Spleen (tissue), 11 donors: ENCODE data around the gene TEKT3. TPM values are rescaled to one million over a fixed set of nuclear protein-coding genes. Genes with fewer than 3 reads are reported as not detected.

ENCODE experiments used
- DNase-seq: peaks from one replicate; pipeline ENCODE4 v3.0.0-alpha.2; 2020
- H3K27ac ChIP-seq, 8 donors: fragments of 200-600 bp; sonication (generic) in 7 of 8; 1 replicate in 4 of 8; 2 replicates in 4 of 8; pipeline versions ENCODE4 v1.5.0 to v1.8.0; 2016 to 2021; ENCODE audit warnings: inconsistent platforms in 4 of 8, mild to moderate bottlenecking in 4 of 8, moderate library complexity in 1 of 8
- H3K27me3 ChIP-seq, 7 donors: fragments of 200-600 bp; sonication (generic) in 6 of 7; replicated peaks in 1 of 7; 1 replicate in 4 of 7; 2 replicates in 3 of 7; pipeline versions ENCODE4 v1.5.0 to v1.8.0; 2016 to 2021; ENCODE audit warnings: inconsistent platforms in 3 of 7, mild to moderate bottlenecking in 1 of 7
- H3K36me3 ChIP-seq, 6 donors: fragments of 200-600 bp; sonication (generic) in 5 of 6; 1 replicate in 4 of 6; 2 replicates in 2 of 6; pipeline versions ENCODE4 v1.5.0 to v1.8.0; 2016 to 2021; ENCODE audit warnings: inconsistent platforms in 2 of 6
- H3K4me1 ChIP-seq, 6 donors: fragments of 200-600 bp; sonication (generic) in 5 of 6; 1 replicate in 3 of 6; 2 replicates in 3 of 6; pipeline versions ENCODE4 v1.5.0 to v1.8.0; 2016 to 2021; ENCODE audit warnings: inconsistent platforms in 3 of 6
- H3K4me3 ChIP-seq, 8 donors: fragments of 200-600 bp; sonication (generic) in 7 of 8; 1 replicate in 4 of 8; 2 replicates in 4 of 8; pipeline versions ENCODE4 v1.5.0 to v1.8.0; 2016 to 2021; ENCODE audit warnings: inconsistent platforms in 4 of 8, mild to moderate bottlenecking in 4 of 8, moderate library complexity in 2 of 8
- H3K9me3 ChIP-seq, 8 donors: fragments of 200-600 bp; sonication (generic) in 7 of 8; 1 replicate in 4 of 8; 2 replicates in 4 of 8; pipeline versions ENCODE4 v1.5.0 to v1.8.0; 2016 to 2021; ENCODE audit warnings: inconsistent platforms in 4 of 8
- CTCF ChIP-seq, 11 experiments: fragments of 200-600 bp in 7 of 11; fragments of 450-650 bp in 4 of 11; sonication (generic) in 4 of 11; IDR thresholded peaks in 8 of 11; conservative IDR thresholded peaks in 3 of 11; 1 replicate in 7 of 11; 2 replicates in 4 of 11; pipeline versions ENCODE4 v1.4.0 to v1.8.0; 2016 to 2021; ENCODE audit warnings: antibody characterized with exemption in 11 of 11, inconsistent platforms in 4 of 11, mild to moderate bottlenecking in 1 of 11
- POLR2A ChIP-seq, 3 donors: fragments of 450-650 bp; IDR thresholded peaks; one replicate each; pipeline ENCODE4 v1.5.1; 2017; ENCODE audit warnings: antibody characterized with exemption in 3 of 3, mild to moderate bottlenecking in 1 of 3
- POLR2AphosphoS5 ChIP-seq, 3 donors: sonication (generic); formaldehyde crosslinking; IDR thresholded peaks; one replicate each; pipeline ENCODE4 v1.5.1; 2017; ENCODE audit warnings: antibody characterized with exemption in 3 of 3
- WGBS, 5 donors: extraction: QIAGEN DNeasy Blood & Tissue Kit in 3 of 5; methylation state at CpG; one replicate each; pipeline versions ENCODE4 v1.1.5 to v1.1.7; 2013 to 2018; 5-methylcytosine and 5-hydroxymethylcytosine counted together
- intact Hi-C: fragments of 100-400 bp; cut with DNase I; formaldehyde crosslinking; loops from one replicate; pipeline ENCODE4 v1.15.0; 2023; ENCODE audit warnings: low total_unique reads
- polyA plus RNA-seq, 3 donors: library from polyadenylated mRNA; stranded (reverse); fragments of 200-250 nt; gene quantifications; one replicate each; pipeline ENCODE4 v1.2.1, GENCODE V29; 2013
- total RNA-seq, 7 donors: library from RNA; depleted of rRNA in 3 of 7; stranded (reverse); fragments of >200 nt in 3 of 7; fragmentation: NEBNext Ultra II Directional in 4 of 7; extraction: Animal tissue kit (Norgen Biotek cat#: 25700) in 4 of 7; gene quantifications; one replicate each; pipeline versions ENCODE4 v1.1.0 to v1.2.1, GENCODE V29; 2016 to 2021
- donor health status: healthy with polysubstance abuse.
- donor health status: DM: no; HTN: no; CAD: no; lungs with moderate emphysema.
- donor health status: DM: no; HTN: no; CAD: no.
- donor health status: Bipolar disorder and iron deficiency.
- donor health status: healthy.
- donor health status: DM: no; HTN: no; CAD: no.
- donor health status: DM: yes; HTN: yes; CAD: no.

The TEKT3 gene
- total and polyA plus RNA-seq, 10 donors = 0.10 to 2.2 (median 0.47) TPM; not detected in 2

- H3K9me3 ChIP-seq = no peaks in the 10 kb centered on the region
- H3K4me3 ChIP-seq = no peak overlapping the region
- TF ChIP-seq POLR2AphosphoS5 (IDR thresholded peaks at IDR 0.05) = no peak
- TF ChIP-seq CTCF (IDR thresholded peaks at IDR 0.05 in 8 of 11, conservative IDR thresholded peaks at IDR 0.05 in 3 of 11) = no peak
- no peak for TF ChIP-seq POLR2A (IDR thresholded peaks at IDR 0.05)
- no peak overlapping the region for H3K27ac ChIP-seq
- no peaks in the 10 kb centered on the region for H3K4me1 ChIP-seq
- no peaks in the 10 kb centered on the region for H3K36me3 ChIP-seq
- DNase-seq = no peak
- no peaks in the 10 kb centered on the region for H3K27me3 ChIP-seq
- intact Hi-C loops = no loop called here
- 74 to 92% (median 87%) methylated on average over 9 of the region's 9 CpGs for WGBS, 5 donors
Observed at GRCh38 chr17:15371376-15372130, 30.2 kb upstream of the TEKT3 start.

- Histone ChIP-seq H3K4me3 (no peak overlapping the region), H3K27ac (no peak overlapping the region), H3K4me1 (no peaks in the 10 kb centered on the region), H3K36me3 (no peaks in the 10 kb centered on the region), H3K27me3 (no peaks in the 10 kb centered on the region), H3K9me3 (no peaks in the 10 kb centered on the region)
- TF ChIP-seq POLR2AphosphoS5 (IDR thresholded peaks at IDR 0.05) (no peak), CTCF (IDR thresholded peaks at IDR 0.05 in 8 of 11, conservative IDR thresholded peaks at IDR 0.05 in 3 of 11) (no peak), POLR2A (IDR thresholded peaks at IDR 0.05) (no peak)
- intact Hi-C loops = no loop called here
- 52 to 64% (median 57%) methylated on average over 2 of the region's 2 CpGs for WGBS, 5 donors
- no peak for DNase-seq
Observed at GRCh38 chr17:15368600-15368999, 27.2 kb upstream of the TEKT3 start.

GRCh38 chr17:15366026-15366425, 24.6 kb upstream of the TEKT3 start:
- Histone ChIP-seq H3K9me3 (no peaks in the 10 kb centered on the region), H3K4me3 (no peak overlapping the region), H3K4me1 (no peaks in the 10 kb centered on the region), H3K27ac (no peak overlapping the region), H3K27me3 (no peaks in the 10 kb centered on the region), H3K36me3 (no peaks in the 10 kb centered on the region)
- WGBS, 5 donors = 80 to 93% (median 88%) methylated on average over 4 of the region's 4 CpGs
- intact Hi-C loops = no loop called here
- no peak for DNase-seq
- TF ChIP-seq CTCF (IDR thresholded peaks at IDR 0.05 in 8 of 11, conservative IDR thresholded peaks at IDR 0.05 in 3 of 11) (no peak), POLR2A (IDR thresholded peaks at IDR 0.05) (no peak), POLR2AphosphoS5 (IDR thresholded peaks at IDR 0.05) (no peak)

GRCh38 chr17:15364615-15365014, 23.2 kb upstream of the TEKT3 start:
- 72 to 82% (median 79%) methylated on average over 3 of the region's 3 CpGs for WGBS, 5 donors
- no peak for DNase-seq
- no peaks in the 10 kb centered on the region for H3K9me3 ChIP-seq
- intact Hi-C loops = no loop called here
- no peak overlapping the region for H3K4me3 ChIP-seq
- TF ChIP-seq POLR2A (IDR thresholded peaks at IDR 0.05) = no peak
- no peak for TF ChIP-seq POLR2AphosphoS5 (IDR thresholded peaks at IDR 0.05)
- no peak for TF ChIP-seq CTCF (IDR thresholded peaks at IDR 0.05 in 8 of 11, conservative IDR thresholded peaks at IDR 0.05 in 3 of 11)
- no peaks in the 10 kb centered on the region for H3K27me3 ChIP-seq
- H3K27ac ChIP-seq = no peak overlapping the region
- H3K36me3 ChIP-seq = no peaks in the 10 kb centered on the region
- no peaks in the 10 kb centered on the region for H3K4me1 ChIP-seq
